Duodenal mucosa (tissue), 2 donors: Measurements from ENCODE around the gene AKNAD1.

Source experiments
- H3K27ac ChIP-seq: one replicate; pipeline ENCODE4 v1.7.0; 2013; ENCODE audit warnings: low read depth, low read length
- H3K27me3 ChIP-seq, 2 donors: one replicate each; pipeline ENCODE4 v1.7.0; 2013; ENCODE audit warnings: low read length in 2 of 2, control low read depth in 1 of 2; ENCODE audit not compliant: insufficient read depth in 2 of 2, control insufficient read depth in 1 of 2
- H3K36me3 ChIP-seq, 2 donors: one replicate each; pipeline ENCODE4 v1.7.0; 2013; ENCODE audit warnings: low read length in 2 of 2, control low read depth in 1 of 2; ENCODE audit not compliant: insufficient read depth in 2 of 2, control insufficient read depth in 1 of 2
- H3K4me1 ChIP-seq, 2 donors: one replicate each; pipeline ENCODE4 v1.7.0; 2013; ENCODE audit warnings: low read length in 2 of 2, control low read depth in 1 of 2; ENCODE audit not compliant: insufficient read depth in 2 of 2, control insufficient read depth in 1 of 2
- H3K4me3 ChIP-seq, 2 donors: one replicate each; pipeline ENCODE4 v1.7.0; 2013; ENCODE audit warnings: low read length in 2 of 2, low read depth in 1 of 2
- H3K9ac ChIP-seq, 2 donors: one replicate each; pipeline ENCODE4 v1.7.0; 2013; ENCODE audit warnings: low read length in 2 of 2, low read depth in 1 of 2
- H3K9me3 ChIP-seq, 2 donors: one replicate each; pipeline ENCODE4 v1.7.0; 2013; ENCODE audit warnings: low read length in 2 of 2, control low read depth in 1 of 2; ENCODE audit not compliant: control insufficient read depth in 1 of 2

AKNAD1 gene

DNA sequence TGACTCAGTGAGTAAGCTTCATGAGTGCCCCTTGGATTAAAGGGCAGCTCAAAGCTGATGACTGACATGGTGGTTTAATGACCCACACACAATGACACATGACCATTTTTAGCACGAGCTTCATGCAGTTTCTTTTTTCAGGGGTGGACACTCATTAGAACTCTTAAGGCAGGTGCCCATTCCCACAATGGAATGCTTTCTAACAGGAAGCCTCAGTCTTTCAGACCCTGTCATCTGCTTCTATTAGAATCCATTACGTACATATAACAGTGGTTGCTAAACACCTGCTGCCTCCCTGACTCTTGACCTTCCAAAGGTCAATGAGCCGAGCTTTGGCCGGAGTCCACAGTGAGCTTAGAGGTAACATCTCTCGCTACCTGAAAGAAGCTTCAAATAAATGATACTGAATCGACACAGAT is 27.4 kb downstream of the AKNAD1 start:
- no peak overlapping the region for H3K27ac ChIP-seq
- H3K4me1 ChIP-seq: peaks cover 4 to 18% of the 10 kb centered on the region in 2 donors
- H3K9ac ChIP-seq: no peak overlapping the region
- no peaks in the 10 kb centered on the region for H3K9me3 ChIP-seq
- H3K27me3 ChIP-seq: no peaks in the 10 kb centered on the region
- H3K4me3 ChIP-seq: no peak overlapping the region
- no peaks in the 10 kb centered on the region for H3K36me3 ChIP-seq

DNA sequence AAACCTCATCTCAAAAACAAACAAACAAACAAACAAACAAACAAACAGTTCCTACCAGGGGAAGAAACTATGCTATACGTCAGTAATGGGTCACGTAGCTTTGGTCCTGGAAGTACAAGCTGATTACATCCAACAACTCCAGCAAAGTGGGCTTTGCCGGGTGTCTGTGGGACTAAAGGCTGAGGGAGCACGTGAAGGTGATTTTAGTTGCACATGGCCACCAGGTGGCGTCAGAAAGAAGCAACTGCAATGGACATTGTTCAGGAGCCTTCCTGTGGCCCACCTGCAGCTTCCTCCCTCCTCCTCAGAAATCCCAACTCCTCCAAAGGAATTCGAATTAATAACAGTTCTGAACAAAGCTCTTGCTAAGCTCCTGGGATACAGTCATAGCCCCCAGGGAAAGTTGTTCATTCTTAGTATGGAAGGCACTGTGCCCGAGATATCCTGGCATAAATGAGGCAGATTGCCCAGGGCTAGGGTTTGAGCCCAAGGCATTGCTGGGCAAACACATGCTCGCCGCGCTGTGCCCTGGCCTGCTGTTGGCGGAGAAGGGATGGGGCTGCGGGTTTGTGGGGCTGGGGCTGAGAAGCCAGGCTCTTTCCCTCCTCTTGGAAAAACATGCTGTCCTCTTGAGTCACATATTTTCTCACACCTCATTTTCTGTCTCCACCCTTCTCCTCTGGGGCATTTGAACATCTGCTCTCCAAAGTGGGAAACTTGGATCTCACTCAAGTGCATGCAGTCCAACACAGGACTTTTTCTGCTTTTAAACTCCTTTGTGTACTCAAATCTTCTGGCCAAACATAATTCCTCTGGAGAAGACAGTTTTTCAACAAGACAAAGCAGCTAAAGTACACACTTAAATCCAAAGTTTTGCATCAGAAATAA is 28.6 kb downstream of the AKNAD1 start:
- H3K4me3 ChIP-seq: no peak overlapping the region
- peaks cover 4 to 18% of the 10 kb centered on the region in 2 donors for H3K4me1 ChIP-seq
- H3K27ac ChIP-seq: no peak overlapping the region
- no peaks in the 10 kb centered on the region for H3K36me3 ChIP-seq
- no peak overlapping the region for H3K9ac ChIP-seq
- H3K27me3 ChIP-seq: no peaks in the 10 kb centered on the region
- no peaks in the 10 kb centered on the region for H3K9me3 ChIP-seq

- no peak overlapping the region for H3K4me3 ChIP-seq
- H3K27ac ChIP-seq: no peak overlapping the region
- peaks cover 4 to 18% of the 10 kb centered on the region in 2 donors for H3K4me1 ChIP-seq
- no peak overlapping the region for H3K9ac ChIP-seq
- no peaks in the 10 kb centered on the region for H3K9me3 ChIP-seq
- H3K27me3 ChIP-seq: no peaks in the 10 kb centered on the region
- no peaks in the 10 kb centered on the region for H3K36me3 ChIP-seq
Measured at GRCh38 chr1:108826081-108826635, 30.7 kb downstream of the AKNAD1 start.

DNA sequence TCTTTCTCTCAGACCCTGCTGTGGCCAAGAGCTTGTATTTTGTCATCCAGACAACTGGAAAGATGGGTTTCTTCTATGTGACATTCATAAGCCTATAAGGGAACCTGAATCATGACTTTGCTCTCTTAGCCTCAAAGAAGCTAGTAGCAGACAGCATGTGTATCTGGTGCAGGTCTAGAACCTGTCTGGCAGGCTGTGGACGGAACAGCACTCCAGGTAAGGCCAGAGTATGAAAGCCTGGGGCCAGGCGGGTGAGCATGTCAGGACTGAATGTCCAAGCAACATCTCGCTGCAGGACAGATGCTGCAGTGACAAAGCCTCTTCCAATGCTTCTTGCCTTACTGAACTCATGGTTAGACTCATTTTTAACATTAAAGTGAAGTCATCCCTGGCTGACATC is 32.8 kb downstream of the AKNAD1 start:
- H3K27me3 ChIP-seq: no peaks in the 10 kb centered on the region
- no peak overlapping the region for H3K9ac ChIP-seq
- no peaks in the 10 kb centered on the region for H3K36me3 ChIP-seq
- H3K4me3 ChIP-seq: no peak overlapping the region
- H3K9me3 ChIP-seq: no peaks in the 10 kb centered on the region
- H3K4me1 ChIP-seq: peaks cover 0 to 4% of the 10 kb centered on the region in 2 donors
- no peak overlapping the region for H3K27ac ChIP-seq

- Histone ChIP-seq H3K27ac (no peak overlapping the region), H3K36me3 (no peaks in the 10 kb centered on the region), H3K27me3 (no peaks in the 10 kb centered on the region), H3K9ac (no peak overlapping the region), H3K4me3 (no peak overlapping the region), H3K4me1 (peaks cover 0 to 4% of the 10 kb centered on the region in 2 donors), H3K9me3 (no peaks in the 10 kb centered on the region)
Measured at GRCh38 chr1:108823632-108824031, 33.3 kb downstream of the AKNAD1 start.

GRCh38 chr1:108819878-108820277 is 37.0 kb downstream of the AKNAD1 start:
- Histone ChIP-seq H3K27ac (no peak overlapping the region), H3K9ac (no peak overlapping the region), H3K4me3 (no peak overlapping the region)

DNA sequence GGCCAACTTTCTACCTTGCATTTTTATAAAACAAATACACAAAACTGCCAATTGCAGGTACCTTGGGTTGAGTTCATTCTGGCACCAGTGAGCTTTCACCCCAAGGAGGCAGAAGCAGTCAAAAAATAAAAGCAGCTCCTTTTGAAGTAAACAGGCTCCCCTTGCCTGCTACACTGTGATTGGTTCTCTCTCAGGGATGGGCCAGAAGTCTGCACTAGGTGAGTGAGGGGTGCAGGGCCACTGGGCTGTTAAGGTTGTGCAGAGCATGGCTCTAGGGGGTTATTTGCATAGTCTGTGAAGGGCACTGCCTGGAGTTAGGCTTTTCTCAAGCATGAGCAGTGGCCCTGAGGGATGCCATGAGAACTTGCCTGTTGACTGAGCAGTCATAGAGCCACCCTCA is 39.1 kb downstream of the AKNAD1 start:
- Histone ChIP-seq H3K4me1 (peaks cover 8 to 9% of the 10 kb centered on the region in 2 donors), H3K4me3 (no peak overlapping the region), H3K9me3 (no peaks in the 10 kb centered on the region), H3K36me3 (no peaks in the 10 kb centered on the region), H3K9ac (no peak overlapping the region), H3K27ac (no peak overlapping the region), H3K27me3 (no peaks in the 10 kb centered on the region)

More at GRCh38 chr1:108819878-108820277, 37.0 kb downstream of the AKNAD1 start:
- H3K36me3 ChIP-seq: no peaks in the 10 kb centered on the region
- H3K27me3 ChIP-seq: no peaks in the 10 kb centered on the region
- peaks cover 8 to 9% of the 10 kb centered on the region in 2 donors for H3K4me1 ChIP-seq
- no peaks in the 10 kb centered on the region for H3K9me3 ChIP-seq

DNA sequence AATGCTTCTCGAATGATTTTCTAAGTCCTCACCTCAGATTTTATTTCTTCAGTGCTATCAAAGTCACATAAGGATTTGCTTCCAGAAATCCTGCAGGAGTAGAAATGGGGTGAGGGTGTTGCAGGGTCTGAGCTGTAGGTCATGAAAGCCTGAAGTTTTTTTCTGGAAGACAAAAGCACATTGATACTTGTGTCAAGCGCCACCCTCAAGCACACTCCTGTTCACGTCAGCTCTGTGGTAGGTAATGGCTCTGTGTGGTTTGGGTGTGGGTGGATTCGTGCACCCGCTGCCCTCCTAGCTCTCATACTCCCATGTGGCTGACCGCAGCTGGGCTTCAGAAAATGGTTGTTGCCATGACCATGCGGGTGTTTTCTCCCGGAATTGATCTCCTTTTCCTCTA is 39.9 kb downstream of the AKNAD1 start:
- H3K27ac ChIP-seq: peak overlapping the region; percentile 65
- peaks cover 0 to under 1% of the 10 kb centered on the region in 2 donors for H3K36me3 ChIP-seq
- peak overlapping the region; percentile 59 to 65 for H3K4me3 ChIP-seq
- peaks cover 8 to 9% of the 10 kb centered on the region in 2 donors for H3K4me1 ChIP-seq
- no peaks in the 10 kb centered on the region for H3K9me3 ChIP-seq
- H3K27me3 ChIP-seq: no peaks in the 10 kb centered on the region
- peak overlapping the region; percentile 20 to 54 for H3K9ac ChIP-seq

DNA sequence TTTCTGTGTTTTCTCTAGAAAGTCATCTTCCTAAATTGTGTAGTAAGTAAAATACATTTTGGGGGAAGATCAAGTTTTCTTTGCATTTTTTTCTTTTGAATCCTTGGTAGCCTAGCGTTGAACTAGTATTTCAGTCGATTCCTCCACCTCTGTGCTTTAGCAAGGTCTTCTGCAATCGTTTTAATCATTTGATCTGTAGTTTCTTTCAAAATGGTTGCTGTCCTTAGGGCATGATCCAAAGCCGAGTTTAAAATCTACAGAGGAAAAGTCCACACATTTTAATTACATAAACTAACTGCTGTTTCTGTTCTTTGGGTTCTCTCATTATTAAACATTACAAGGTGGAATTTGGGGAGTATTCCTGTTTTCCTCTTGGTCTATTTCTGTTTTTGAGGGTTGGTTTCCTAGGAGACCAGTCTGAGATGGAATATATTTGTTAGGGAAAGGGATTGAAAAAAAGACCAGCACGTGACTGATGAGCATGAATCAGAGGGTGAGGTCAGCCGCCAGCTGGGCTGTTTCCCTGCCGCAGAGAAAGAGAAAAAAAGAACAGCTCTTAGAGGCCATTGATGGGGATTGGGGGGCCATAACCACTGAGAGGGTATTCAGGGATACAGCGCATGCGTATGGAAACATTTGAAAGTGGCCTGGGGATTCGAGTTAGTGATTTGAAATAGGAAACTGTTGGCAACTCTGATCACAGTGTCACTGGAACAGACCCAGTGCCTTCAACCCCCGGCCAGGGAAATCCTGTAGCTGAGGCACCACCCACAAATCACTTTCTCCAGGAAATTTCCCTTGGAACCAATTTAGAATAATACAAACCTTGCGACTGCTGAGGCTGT is 40.6 kb downstream of the AKNAD1 start:
- Histone ChIP-seq H3K36me3 (peaks cover 0 to 8% of the 10 kb centered on the region in 2 donors), H3K4me3 (peak overlapping the region; percentile 59 to 65), H3K9me3 (no peaks in the 10 kb centered on the region), H3K27ac (peak overlapping the region; percentile 65), H3K9ac (peak overlapping the region; percentile 20 to 54), H3K4me1 (peaks cover 8 to 9% of the 10 kb centered on the region in 2 donors), H3K27me3 (no peaks in the 10 kb centered on the region)

- Histone ChIP-seq H3K9me3 (no peaks in the 10 kb centered on the region), H3K4me3 (no peak overlapping the region), H3K36me3 (peaks cover 0 to 8% of the 10 kb centered on the region in 2 donors), H3K9ac (no peak overlapping the region), H3K27me3 (no peaks in the 10 kb centered on the region), H3K4me1 (peaks cover 8 to 9% of the 10 kb centered on the region in 2 donors), H3K27ac (no peak overlapping the region)
Measured at GRCh38 chr1:108815566-108815965, 41.3 kb downstream of the AKNAD1 start.
